ENCODE measurements around the gene CDC37. TPM values are rescaled to one million over a fixed set of nuclear protein-coding genes. Genes with fewer than 3 reads are reported as not detected.
A peak's percentile ranks its signal among the peaks of the same experiment; 100 is the strongest.

Gene CDC37
- total RNA-seq, 4 donors from 2014 or later: 133 to 189 (median 163) TPM

DNA sequence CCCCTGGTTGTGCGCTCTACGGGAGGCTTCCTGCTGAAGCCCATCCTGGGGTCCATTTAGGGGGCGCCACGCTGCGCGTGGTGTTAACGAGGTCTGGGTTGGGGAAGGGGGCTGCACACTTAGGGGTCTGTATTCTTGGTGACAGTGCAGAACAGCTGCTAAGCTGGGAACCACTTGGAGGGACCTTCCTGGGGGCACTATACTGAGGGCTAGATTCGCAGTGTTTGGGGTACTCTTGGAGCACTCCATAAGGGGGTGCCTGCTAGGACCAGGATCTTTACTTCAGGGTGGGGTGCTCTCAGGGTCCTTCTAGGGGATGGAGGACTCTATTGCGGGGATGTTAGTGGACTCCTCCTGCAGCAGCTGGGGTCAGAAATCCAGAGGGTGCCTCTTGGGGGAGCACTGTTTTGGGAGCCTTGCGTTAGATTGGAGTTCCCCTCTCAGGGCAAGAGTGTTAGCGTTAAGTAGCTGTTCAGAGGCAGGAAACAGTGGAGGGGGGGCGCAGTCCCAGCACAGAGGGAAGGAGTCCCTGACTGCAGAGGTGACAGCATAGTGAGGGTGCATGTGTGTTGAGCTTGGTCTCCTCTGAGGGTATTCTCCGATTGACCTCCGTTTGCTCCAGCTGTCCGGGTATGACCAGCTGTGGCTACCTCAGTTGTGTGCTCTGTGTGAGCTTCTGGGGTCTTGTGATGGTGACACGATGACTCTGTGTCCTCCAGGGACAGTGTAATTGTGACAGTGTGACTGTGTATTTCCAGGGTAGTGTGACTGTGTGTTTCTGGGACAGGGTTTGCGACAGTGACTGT, 18.1 kb upstream of the CDC37 start:
- intact Hi-C loops (cut with DNase I; ENCODE audit: low total_unique reads): no loop called here
- Histone ChIP-seq H3K27ac (no peak overlapping the region), H3K9me3 (no peaks in the 10 kb centered on the region), H3K27me3 (peaks cover 61 to 67% (median 62%) of the 10 kb centered on the region in 3 donors), H3K4me3 (no peak overlapping the region), H3K4me1 (peaks cover 18 to 38% of the 10 kb centered on the region in 2 donors), H3K36me3 (no peaks in the 10 kb centered on the region)
- ATAC-seq (no peak), DNase-seq (no peak)
- in situ Hi-C loops (cut with MboI; ENCODE audit: low sequenced_read_pairs in 4 of 4): loop anchor here in 1 of 4 donors (25.0 kb wide), 1 partner anchor 141 kb away; the partner anchor contains the start of genes CDKN2D and KRI1
- TF ChIP-seq CTCF (IDR thresholded peaks at IDR 0.05 in 4 of 5, conservative IDR thresholded peaks at IDR 0.05 in 1 of 5): peak in 1 of 5 experiments; percentile 16
- TF ChIP-seq POLR2A (IDR thresholded peaks at IDR 0.05): no peak

DNA sequence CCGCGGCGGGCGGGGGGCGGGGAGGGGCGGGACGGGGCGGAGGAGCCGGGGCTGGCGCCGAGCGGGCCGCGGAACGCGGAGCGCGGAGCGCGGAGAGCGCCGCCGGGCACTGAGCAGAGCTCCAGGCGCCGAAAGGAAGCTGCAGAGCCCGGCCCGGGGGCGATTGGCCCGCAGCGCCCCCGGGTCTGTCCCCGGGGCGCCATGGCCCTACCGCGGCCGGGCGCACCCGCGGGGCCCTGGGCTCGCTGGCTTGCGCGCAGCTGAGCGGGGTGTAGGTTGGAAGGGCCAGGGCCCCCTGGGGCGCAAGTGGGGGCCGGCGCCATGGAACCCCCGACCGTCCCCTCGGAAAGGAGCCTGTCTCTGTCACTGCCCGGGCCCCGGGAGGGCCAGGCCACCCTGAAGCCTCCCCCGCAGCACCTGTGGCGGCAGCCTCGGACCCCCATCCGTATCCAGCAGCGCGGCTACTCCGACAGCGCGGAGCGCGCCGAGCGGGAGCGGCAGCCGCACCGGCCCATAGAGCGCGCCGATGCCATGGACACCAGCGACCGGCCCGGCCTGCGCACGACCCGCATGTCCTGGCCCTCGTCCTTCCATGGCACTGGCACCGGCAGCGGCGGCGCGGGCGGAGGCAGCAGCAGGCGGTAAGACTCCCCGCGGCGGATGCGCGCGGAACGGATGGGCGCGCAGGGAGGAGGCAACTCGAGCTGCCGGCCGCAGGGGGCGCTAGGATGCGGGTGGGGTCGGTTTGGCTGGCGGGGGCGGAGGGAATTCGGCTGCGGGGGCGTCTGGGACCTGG, 17.3 kb upstream of the CDC37 start, which contains the start of gene PDE4A:
PDE4A (plus strand) TSS at position 95 of the 796 bp plus-strand sequence; CDS start at position 322, 227 bp downstream.
- ATAC-seq (no peak), DNase-seq (no peak)
- Histone ChIP-seq H3K27ac (no peak within 1 kb of the TSS), H3K4me1 (peaks cover 26 to 46% of the 10 kb centered on the region in 2 donors), H3K9me3 (no peaks in the 10 kb centered on the region), H3K36me3 (no peaks in the 10 kb centered on the region), H3K27me3 (peaks cover 61 to 67% (median 62%) of the 10 kb centered on the region in 3 donors), H3K4me3 (peak within 1 kb of the TSS; percentile 21 to 41 (median 33))
- TF ChIP-seq POLR2A (IDR thresholded peaks at IDR 0.05) (no peak), CTCF (IDR thresholded peaks at IDR 0.05 in 4 of 5, conservative IDR thresholded peaks at IDR 0.05 in 1 of 5) (peak in 4 of 5 experiments; percentile 5 to 33 (median 16))
- in situ Hi-C loops (cut with MboI; ENCODE audit: low sequenced_read_pairs in 4 of 4) (loop anchor here in 1 of 4 donors (25.0 kb wide), 1 partner anchor 142 kb away; the partner anchor contains the start of genes CDKN2D and KRI1), intact Hi-C loops (cut with DNase I; ENCODE audit: low total_unique reads) (no loop called here)

GRCh38 chr19:10419646-10420443, 16.5 kb upstream of the CDC37 start:
- Histone ChIP-seq H3K4me3 (peak overlapping the region; percentile 21 to 41 (median 33)), H3K27me3 (peaks cover 61 to 67% (median 62%) of the 10 kb centered on the region in 3 donors), H3K36me3 (no peaks in the 10 kb centered on the region), H3K4me1 (peaks cover 26 to 48% of the 10 kb centered on the region in 2 donors), H3K9me3 (no peaks in the 10 kb centered on the region), H3K27ac (no peak overlapping the region)
- in situ Hi-C loops (cut with MboI; ENCODE audit: low sequenced_read_pairs in 4 of 4) (loop anchor here in 2 of 4 donors (10.0 to 25.0 kb wide), 2 partner anchors 55 to 142 kb away; partner anchors contain the start of genes CDKN2D (in 1 of the 2) and KRI1 (in 1 of the 2)), intact Hi-C loops (cut with DNase I; ENCODE audit: low total_unique reads) (no loop called here)
- DNase-seq: no peak
- ATAC-seq: no peak
- no peak for TF ChIP-seq CTCF (IDR thresholded peaks at IDR 0.05 in 4 of 5, conservative IDR thresholded peaks at IDR 0.05 in 1 of 5)
- no peak for TF ChIP-seq POLR2A (IDR thresholded peaks at IDR 0.05)

DNA sequence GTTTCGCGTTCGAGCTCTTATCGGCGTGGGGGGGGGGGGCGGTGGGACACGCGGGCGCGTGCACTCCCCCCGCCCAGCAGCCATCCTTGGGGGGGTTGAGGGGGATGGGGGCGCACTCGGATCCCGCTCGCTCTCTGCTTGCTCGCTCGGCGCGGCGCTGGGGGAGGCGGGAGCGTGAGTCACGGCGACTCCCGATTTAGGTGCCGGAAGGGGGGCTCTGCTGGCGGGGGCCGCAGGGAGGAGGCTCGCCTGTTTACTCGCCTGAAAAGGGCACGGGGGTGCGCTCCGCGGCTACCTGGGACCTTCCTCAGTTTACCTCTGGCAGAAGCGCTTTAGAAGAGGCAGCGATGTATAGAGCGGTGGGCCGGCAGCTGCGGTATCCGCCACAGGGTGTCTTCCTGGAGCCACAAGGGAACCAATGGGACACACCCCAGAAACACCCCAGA, 15.9 kb upstream of the CDC37 start:
- Histone ChIP-seq H3K27ac (no peak overlapping the region), H3K4me3 (peak overlapping the region in 2 of 4 donors; percentile 13 to 38), H3K4me1 (peaks cover 26 to 42% of the 10 kb centered on the region in 2 donors), H3K36me3 (no peaks in the 10 kb centered on the region), H3K27me3 (peaks cover 61 to 67% (median 62%) of the 10 kb centered on the region in 3 donors), H3K9me3 (no peaks in the 10 kb centered on the region)
- in situ Hi-C loops (cut with MboI; ENCODE audit: low sequenced_read_pairs in 4 of 4): loop anchor here in 2 of 4 donors (10.0 to 25.0 kb wide), 2 partner anchors 56 to 143 kb away; partner anchors contain the start of genes CDKN2D (in 1 of the 2) and KRI1 (in 1 of the 2)
- ATAC-seq (no peak), DNase-seq (no peak)
- intact Hi-C loops (cut with DNase I; ENCODE audit: low total_unique reads): no loop called here
- TF ChIP-seq CTCF (IDR thresholded peaks at IDR 0.05 in 4 of 5, conservative IDR thresholded peaks at IDR 0.05 in 1 of 5) (no peak), POLR2A (IDR thresholded peaks at IDR 0.05) (no peak)
